Ecto neural progenitor cell (in vitro differentiated cells): Measurements from ENCODE around the gene ZNF254.
"Not testable (repeated sequence)": the region's sequence is repeated elsewhere in the genome, so short reads cannot be mapped to it uniquely, and the experiment has no call there.

ENCODE experiments used
- DNase-seq: peaks from one replicate; pipeline ENCODE4 v3.0.0-alpha.2; 2018; ENCODE audit warnings: low spot score

Gene ZNF254

DNA sequence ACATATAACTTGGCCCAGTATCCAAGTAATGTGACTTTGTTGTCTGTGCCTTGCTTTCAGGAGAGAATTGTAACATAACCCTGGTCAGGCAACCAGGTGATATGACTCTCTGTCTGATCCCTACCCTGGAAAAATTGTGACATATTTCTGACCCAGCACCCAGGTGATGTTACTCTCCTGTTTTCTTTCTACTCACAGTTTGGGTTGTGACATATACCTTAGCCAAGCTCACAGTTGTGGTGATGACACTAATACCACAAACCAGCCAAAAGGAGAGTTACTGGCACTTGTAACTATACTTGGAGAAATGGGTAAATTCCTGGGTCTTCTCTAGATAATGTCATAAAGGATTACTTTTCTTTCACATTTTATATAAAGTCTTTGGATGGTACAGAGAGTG is 14.3 kb upstream of the ZNF254 start:
- no peak for DNase-seq

DNA sequence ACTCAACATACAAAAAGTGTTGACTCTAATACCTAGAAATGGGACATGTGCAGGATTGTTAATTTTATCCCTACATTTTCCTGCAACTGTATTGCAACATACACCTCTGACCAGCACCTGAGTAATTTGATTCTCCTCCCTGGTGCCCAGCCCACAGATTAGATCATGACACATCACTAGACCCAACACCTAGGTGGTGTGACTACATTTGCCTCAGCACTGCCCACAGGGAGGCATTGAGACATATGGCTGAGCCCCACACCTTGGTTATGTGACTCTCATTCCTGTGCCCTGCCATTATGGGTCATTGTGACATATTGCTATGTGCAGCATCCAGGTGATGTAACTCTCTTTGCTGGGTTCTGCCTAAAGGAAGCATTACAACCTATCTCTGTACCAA is 13.2 kb upstream of the ZNF254 start:
- no peak for DNase-seq

DNA sequence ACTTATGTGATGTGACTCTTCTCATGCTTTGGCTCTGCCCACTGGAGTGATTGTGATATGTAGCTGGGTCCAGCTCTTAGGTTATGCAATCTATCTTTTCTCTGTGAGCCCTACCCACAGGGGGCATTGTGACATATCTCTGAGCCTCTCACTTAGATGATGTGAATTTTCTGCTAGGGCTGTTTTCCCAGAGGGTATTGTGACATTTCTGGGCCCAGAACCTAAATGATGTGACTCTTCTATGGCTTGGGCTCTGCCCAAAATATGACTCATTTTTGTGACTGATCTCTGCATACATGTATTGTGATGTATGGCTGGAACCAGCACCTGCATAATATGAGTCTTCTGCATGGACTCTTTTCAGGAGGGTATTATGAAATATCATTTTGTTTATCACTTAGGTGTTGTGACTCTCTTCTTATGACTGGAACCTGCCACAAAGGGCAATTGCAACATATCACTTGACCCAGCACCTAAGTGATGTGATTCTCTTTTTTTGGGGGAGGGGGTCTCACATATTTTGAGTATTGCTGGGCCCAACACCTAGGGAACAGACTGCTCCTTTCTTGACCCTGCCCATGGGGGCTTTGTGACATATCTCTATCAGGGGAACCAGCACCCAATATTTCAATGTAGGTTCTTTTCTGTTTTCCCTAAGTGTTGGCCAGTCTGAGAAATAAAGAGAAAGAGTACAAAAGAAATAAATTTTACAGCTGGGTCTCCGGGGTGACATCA is 12.1 kb upstream of the ZNF254 start:
- DNase-seq: no peak

DNA sequence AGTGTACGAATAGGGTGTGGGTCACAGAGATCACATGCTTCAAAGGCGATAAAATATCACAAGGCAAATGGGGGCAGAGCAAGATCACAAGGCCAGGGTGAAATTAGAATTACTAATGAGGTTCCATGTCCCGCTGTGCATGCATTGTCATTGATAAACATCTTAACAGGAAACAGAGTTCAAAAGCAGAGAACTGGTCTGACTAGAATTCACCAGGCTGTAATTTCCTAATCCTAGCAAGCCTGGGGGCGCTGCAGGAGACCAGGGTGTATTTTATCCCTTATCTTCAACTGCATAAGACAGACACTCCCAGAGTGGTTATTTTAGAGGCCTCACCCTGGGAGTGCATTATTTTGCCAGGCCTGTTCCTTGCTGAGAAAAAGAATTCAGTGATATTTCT is 11.5 kb upstream of the ZNF254 start:
- not testable (repeated sequence) for DNase-seq

DNA sequence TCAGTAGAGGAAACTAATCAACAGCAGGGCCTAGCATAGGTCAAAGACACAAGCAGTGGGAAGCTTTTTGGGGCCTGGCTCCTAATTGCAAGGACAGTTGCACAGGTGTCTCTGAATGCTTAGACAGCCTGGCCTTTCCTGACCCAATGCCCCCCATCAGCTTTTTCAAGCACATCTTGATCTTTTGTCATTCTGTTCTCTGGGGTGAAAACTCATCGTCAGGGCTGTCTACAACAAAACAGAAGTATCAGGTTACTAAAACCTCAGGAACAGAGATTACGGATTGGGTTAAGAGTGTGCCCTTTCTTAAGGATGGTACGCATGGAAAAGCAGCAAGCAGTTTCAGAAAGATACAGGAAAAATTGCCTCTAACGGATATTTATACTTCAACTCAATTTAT is 8.3 kb upstream of the ZNF254 start:
- no peak for DNase-seq

DNA sequence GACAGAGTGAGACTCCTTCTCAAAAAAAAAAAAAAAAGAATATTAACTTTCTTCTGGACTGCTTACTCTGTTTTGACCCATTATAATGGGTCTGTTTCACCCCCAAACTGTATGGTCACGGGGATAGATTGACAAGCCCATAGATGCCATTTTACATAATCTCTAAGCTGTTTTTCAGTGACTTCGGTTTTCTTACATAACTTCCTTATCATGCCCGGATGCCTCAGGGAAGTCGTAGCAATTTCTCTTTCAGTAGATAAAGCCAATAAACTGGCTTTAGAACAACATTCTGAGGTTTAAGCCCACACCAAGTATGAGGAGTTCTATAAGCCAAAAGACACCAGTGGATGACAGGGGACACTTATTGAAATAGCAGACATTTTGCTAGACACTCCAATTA is 5.9 kb upstream of the ZNF254 start:
- DNase-seq: no peak

DNA sequence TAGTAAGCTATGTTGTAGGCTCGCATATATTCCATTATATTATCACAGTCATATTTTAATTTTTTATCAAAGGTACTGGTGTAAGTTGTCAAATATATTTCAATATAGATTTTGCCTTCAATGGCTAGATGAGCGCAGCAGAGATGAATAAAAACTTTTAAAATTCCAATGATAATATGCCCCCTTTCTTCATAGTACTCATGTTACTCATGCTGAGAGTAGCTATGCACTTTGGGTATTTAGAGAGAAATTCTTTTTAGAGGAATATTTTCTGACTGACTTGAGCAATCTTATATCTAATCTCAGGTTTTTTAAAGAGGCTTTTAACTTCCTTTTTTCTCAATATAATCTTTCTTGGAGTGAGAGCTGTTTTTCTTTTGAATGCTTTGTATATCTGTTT is 11.4 kb downstream of the ZNF254 start:
- no peak for DNase-seq

DNA sequence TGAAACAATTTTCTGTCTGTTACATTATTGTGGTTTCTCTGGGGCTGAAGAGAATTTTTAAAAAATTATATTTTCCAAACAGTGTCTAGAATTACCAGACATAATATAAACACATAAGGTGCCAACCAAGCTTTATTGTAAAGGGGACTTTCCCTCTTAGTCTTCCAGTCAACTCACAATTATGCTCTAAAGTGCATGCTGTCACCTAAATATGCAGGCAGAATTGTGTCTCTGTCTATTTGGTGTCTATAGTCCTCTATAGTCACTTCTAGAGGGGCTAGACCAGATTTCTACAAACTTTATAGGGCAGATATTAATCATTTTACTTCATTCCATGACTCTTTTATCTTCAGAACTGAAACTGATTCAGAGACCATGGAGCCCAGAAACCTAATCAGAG is 12.8 kb downstream of the ZNF254 start:
- DNase-seq: no peak

DNA sequence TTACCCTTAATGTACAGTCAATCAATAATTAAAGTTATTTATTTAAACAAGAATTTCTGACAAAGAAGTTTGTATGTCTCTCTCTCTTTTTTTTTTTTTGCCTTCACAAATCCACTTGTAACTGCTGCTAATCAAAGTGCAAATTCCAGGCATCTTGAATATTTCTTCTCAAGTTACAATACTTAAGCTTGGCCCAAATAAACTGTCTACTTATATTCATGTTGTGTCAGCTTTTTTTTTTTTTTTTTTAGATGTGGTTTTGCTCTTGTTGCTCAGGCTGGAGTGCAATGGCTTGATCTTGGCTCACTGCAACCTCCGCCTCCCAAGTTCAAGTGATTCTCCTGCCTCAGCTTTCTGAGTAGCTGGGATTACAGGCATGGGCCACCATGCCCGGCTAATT is 13.6 kb downstream of the ZNF254 start:
- DNase-seq: not testable (repeated sequence)

DNA sequence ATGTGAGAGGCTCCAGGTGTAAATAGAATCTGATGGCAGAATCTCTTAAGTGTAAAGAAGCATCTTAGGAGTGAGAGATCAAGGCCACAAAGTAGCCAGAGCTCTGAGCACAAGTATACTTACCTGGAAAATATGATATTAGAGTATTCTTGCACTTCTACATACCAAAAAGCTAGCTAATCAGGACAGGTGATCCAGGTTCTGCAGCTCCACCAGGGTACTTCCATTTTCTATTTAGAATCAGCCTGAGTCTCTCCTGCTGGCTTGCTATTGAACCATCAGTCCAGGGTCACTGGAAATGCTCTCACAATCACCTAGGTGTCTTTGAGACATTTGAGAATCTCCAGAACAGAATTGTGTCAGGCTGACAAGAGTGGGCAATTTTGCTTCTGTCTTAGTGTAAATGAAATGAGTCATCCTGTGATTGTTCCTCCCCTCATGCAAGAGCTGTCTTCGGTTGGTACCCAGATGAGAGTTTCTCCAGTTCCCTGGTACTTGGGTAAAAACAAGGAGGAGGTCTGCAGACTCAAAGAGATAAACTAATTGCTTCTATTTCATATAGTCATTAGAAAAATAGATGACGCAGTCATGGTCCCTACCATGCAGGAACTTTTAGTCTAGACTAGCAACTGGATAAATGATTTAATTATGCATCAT is 14.6 kb downstream of the ZNF254 start:
- no peak for DNase-seq

DNA sequence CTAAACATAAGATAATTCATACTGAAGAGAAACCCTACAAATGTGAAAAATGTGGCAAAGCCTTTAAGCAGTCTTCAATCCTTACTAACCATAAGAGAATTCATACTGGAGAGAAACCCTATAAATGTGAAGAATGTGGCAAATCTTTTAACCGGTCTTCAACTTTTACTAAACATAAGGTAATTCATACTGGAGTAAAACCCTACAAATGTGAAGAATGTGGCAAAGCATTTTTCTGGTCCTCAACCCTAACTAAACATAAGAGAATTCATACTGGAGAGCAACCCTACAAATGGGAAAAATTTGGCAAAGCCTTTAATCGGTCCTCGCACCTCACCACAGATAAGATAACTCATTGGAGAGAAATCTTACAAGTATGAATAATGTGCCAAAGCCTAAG is 40.6 kb downstream of the ZNF254 start:
- no peak for DNase-seq

DNA sequence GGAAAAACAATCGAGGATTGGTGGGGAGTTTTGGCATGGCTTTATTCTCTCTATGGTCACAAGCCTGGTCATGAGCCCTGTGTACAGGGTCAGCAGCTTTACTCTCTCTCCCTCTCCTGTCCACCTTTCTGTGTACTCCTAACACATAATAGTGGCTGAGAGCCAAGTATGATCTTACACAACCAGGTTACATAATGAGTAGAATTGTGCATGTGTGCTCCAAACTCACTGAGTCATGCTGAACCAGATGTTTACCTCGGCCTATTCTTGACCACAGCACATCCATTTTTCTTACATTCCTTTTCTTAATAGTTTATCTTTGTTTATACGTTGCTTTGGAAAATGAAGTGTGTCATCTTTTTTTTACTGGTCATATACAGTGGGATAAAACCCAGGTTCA is 53.1 kb downstream of the ZNF254 start:
- DNase-seq: no peak

DNA sequence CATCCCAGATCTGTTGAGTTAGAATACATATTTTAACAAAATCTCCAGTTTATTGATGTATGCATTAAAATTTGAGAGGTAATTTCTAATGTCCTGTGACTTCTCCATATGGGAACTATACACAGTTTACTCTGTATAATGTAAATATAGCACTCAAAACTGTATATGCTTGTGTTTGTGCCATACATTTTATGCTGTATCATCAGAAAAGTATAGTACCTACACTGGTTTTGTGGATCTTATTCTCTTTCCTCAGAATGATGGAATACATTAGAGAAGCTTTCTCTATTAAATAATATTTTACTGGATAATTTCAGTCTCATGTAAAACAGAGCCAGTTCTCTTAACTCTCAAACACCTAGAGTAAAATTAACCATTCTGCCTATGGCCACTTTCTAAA is 53.6 kb downstream of the ZNF254 start:
- no peak for DNase-seq

DNA sequence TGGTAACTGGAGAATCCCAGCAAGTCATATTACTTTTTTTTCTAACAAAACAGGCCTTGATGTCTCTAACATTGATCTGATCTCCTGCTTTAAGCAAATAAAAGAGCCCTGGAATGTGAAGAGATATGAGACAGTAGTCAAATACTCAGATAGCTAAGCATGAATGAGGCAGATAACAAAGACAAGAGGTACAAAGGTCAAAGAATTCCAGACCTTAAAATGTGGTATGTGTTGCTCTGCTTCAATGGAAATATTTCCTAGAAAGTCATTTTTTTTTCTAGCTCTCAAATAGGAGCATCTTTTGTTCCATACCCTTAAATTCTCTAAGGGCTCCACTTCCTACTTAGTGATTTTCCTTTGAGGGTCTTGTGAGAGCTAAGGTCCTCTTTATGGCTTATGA is 54.6 kb downstream of the ZNF254 start:
- no peak for DNase-seq

DNA sequence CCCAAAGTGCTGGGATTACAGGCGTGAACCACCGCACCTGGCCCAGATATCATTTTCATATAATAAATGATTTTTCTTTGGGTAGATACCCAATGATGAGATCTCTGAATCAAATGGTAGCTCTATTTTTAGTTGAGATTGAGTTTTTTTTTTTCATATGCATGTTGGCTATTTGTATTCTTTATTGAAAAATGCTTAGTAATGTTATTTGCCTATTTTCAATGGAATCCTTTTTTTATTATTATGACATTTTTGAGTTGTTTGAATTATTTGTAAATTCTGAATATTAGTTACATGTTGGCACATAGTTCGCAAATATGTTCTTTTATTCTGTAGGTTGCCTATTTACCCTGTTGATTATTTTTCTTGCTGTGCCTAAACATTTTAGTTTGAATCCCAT is 55.8 kb downstream of the ZNF254 start:
- no peak for DNase-seq

DNA sequence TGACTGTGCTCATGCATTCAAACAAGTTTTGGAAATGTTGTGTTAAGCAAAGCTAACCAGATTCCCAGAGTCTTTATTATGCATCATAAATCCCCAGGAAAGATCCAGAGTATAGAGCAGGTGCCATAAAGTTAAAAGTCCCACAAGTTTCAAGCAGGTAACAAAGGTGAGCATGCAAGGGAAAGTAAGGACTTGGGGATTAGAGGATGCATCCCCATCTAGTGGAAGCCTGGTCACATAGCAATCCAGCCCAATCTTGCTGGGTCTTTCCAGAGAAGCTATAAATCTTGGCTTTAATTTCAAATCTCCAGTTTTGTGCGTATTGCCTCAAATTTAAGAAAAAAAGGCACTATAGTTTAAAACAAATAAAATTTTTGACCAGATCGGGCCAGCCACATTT is 72.7 kb downstream of the ZNF254 start:
- no peak for DNase-seq

DNA sequence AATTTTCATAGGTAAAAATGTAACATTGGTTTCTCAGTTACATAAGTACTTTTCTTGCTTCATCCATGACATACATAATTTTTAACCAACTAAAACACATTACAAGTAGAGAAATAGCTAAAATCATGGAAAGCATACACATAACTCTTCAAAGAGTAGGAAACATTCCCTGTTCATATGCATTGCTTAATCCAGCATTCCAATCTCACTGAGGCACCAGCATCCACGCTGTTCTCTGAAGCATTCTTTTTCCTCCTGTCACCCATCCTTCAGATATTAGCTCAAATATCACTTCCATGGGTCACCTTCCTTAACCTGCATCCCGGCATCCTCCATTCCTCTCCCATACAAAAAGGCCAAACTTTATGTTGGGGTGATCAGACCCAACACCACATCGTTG is 79.1 kb downstream of the ZNF254 start:
- no peak for DNase-seq

DNA sequence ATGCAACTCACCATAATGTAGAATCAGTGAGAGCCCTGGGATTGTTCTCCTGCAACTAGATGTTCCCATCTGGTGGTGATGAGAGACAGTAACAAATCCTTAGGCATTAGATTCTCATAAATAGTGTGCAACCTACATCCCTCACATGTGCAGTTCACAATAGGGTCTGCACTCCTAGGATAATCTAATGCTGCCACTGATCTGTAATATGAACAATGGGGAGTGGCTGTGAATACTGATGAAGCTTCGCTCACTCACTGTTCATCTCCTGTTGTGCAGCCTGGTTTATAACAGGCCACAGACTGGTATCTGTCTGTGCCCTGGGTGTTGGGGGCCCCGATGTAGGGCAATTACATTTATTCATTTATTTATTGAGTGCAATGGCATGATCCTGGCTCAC is 86.9 kb downstream of the ZNF254 start:
- no peak for DNase-seq

DNA sequence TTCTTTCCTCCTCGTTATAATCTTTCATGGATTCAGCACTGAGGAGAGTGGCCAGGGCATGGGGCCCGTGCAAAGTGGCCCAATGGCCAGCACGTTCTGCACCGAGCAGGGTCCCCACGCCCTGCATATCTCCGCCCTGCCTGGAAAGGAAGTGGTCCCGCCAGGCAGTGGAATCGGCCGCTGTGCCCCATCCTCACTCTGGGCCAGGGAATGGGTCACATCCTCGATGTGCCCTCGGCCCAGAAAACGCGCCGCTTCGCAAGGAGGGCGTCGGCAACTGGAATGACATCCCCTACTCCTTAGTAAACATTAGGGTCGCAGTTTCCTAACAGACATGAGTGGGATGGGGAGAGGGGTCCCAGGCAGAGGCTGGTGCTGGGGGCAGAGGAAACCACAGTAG is 90.7 kb downstream of the ZNF254 start:
- DNase-seq: no peak

DNA sequence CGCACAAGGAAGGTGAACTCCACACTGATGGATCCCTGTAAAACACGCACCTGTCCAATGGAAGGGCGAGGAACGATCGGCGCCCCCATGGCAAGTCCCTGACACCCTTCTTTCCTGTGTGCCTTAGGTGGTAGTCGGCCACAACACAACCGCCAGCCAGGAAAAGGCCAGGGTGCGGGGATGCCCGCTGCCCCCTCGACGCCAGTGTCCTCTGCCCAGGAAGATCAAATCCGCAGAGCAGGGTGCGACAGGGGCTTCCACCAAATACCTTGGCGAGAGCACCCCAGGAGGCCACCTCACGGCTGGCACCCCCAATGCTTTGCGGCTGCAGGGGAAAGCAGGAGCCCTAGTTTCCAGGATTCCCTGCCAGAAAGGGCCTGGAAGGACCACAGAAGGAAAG is 91.2 kb downstream of the ZNF254 start:
- DNase-seq: no peak
